Common myeloid progenitor, CD34-positive (primary cell): ENCODE data around the gene GPX5. TPM values are rescaled to one million over a fixed set of nuclear protein-coding genes. Genes with fewer than 3 reads are reported as not detected.

Experiments
- CTCF ChIA-PET: fragments of 350-600 bp; sonication (Branson Sonifier 250); formaldehyde crosslinking; loops from one replicate; lab custom pipeline; 2021; ENCODE audit warnings: antibody characterized with exemption; lab: Charles Lee
- POLR2A ChIA-PET: fragments of 350-600 bp; sonication (Branson Sonifier 250); formaldehyde crosslinking; loops from one replicate; lab custom pipeline; 2021; ENCODE audit warnings: antibody characterized with exemption; lab: Charles Lee
- DNase-seq, 3 donors: peaks; one replicate each; pipeline versions ENCODE4 v3.0.0 to v3.0.0-alpha.2; 2013
- H3K27ac ChIP-seq, 2 experiments: 1 replicate in 1 of 2; 2 replicates in 1 of 2; pipeline ENCODE4 v1.7.0; 2013; ENCODE audit warnings: inconsistent platforms in 2 of 2, low read length in 2 of 2, mild to moderate bottlenecking in 2 of 2, low read depth in 1 of 2, moderate library complexity in 1 of 2; ENCODE audit not compliant: severe bottlenecking in 2 of 2, insufficient read depth in 1 of 2, poor library complexity in 1 of 2
- H3K27me3 ChIP-seq, 5 experiments: replicated peaks in 2 of 5; 1 replicate in 3 of 5; 2 replicates in 2 of 5; pipeline versions ENCODE4 v1.6.1 to v1.7.0; 2013; ENCODE audit warnings: low read length in 4 of 5, mild to moderate bottlenecking in 2 of 5, moderate library complexity in 2 of 5, inconsistent platforms in 1 of 5; ENCODE audit not compliant: insufficient read depth in 5 of 5, control insufficient read depth in 4 of 5
- H3K36me3 ChIP-seq, 4 experiments: 1 replicate in 2 of 4; 2 replicates in 2 of 4; pipeline versions ENCODE4 v1.6.1 to v1.7.0; 2013; ENCODE audit warnings: low read length in 3 of 4, control low read depth in 1 of 4, mild to moderate bottlenecking in 1 of 4; ENCODE audit not compliant: control insufficient read depth in 4 of 4, insufficient read depth in 4 of 4
- H3K4me1 ChIP-seq, 4 experiments: 1 replicate in 3 of 4; 2 replicates in 1 of 4; pipeline versions ENCODE4 v1.6.1 to v1.7.1; 2013; ENCODE audit warnings: low read length in 3 of 4, mild to moderate bottlenecking in 3 of 4, control low read depth in 1 of 4, inconsistent platforms in 1 of 4, moderate library complexity in 1 of 4; ENCODE audit not compliant: control insufficient read depth in 4 of 4, insufficient read depth in 4 of 4; ENCODE audit errors: control extremely low read depth in 1 of 4
- H3K4me3 ChIP-seq, 7 experiments: 1 replicate in 4 of 7; 2 replicates in 3 of 7; pipeline versions ENCODE4 v1.5.1 to v1.7.0; 2013; ENCODE audit warnings: mild to moderate bottlenecking in 7 of 7, low read length in 6 of 7, moderate library complexity in 6 of 7, inconsistent platforms in 2 of 7, low read depth in 2 of 7, control low read depth in 1 of 7; ENCODE audit not compliant: insufficient read depth in 4 of 7, control insufficient read depth in 1 of 7; ENCODE audit errors: extremely low read depth in 1 of 7
- H3K9me3 ChIP-seq, 5 experiments: 1 replicate in 4 of 5; 2 replicates in 1 of 5; pipeline versions ENCODE4 v1.6.1 to v1.7.1; 2013; ENCODE audit warnings: low read length in 4 of 5, mild to moderate bottlenecking in 2 of 5, inconsistent platforms in 1 of 5, low read depth in 1 of 5, moderate library complexity in 1 of 5; ENCODE audit not compliant: control insufficient read depth in 4 of 5, insufficient read depth in 2 of 5; ENCODE audit errors: control extremely low read depth in 1 of 5
- WGBS: methylation state at CpG from one replicate; pipeline ENCODE4 v1.1.5; 2013; ENCODE audit not compliant: insufficient coverage; 5-methylcytosine and 5-hydroxymethylcytosine counted together
- polyA plus RNA-seq: library from polyadenylated mRNA; unstranded; fragments of 120-200 nt; gene quantifications from one replicate; pipeline ENCODE4 v1.2.1, GENCODE V29; 2013

The GPX5 gene
- polyA plus RNA-seq: not detected

GRCh38 chr6:28525496-28526039 lies at the start of gene GPX5:
Gene GPX5, plus strand, starts transcription at chr6:28525881. Its CDS starts 133 bp downstream, at chr6:28526014.
- peak in 2 of 3 donors; percentile 24 to 46 for DNase-seq
- H3K4me1 ChIP-seq: peaks cover 0 to 2% (median 0%) of the 10 kb centered on the region in 4 experiments
- ChIA-PET POLR2A (no interaction called here), CTCF (no interaction called here)
- H3K27me3 ChIP-seq: peaks cover 9 to 73% (median 12%) of the 10 kb centered on the region in 5 experiments
- H3K27ac ChIP-seq: no peak within 1 kb of the TSS
- no peak within 1 kb of the TSS for H3K4me3 ChIP-seq
- no peaks in the 10 kb centered on the region for H3K9me3 ChIP-seq
- H3K36me3 ChIP-seq: no peaks in the 10 kb centered on the region
- 0% methylated on average over 4 of the region's 10 CpGs for WGBS

GRCh38 chr6:28478518-28478917 lies 47.2 kb upstream of the GPX5 start:
- Histone ChIP-seq H3K9me3 (peaks cover 0 to 8% (median 2%) of the 10 kb centered on the region in 5 experiments), H3K27ac (no peak overlapping the region), H3K27me3 (peaks cover 13 to 91% (median 33%) of the 10 kb centered on the region in 5 experiments), H3K4me1 (peaks cover 0 to 6% (median 1%) of the 10 kb centered on the region in 4 experiments), H3K4me3 (no peak overlapping the region), H3K36me3 (no peaks in the 10 kb centered on the region)
- CTCF ChIA-PET: no interaction called here
- POLR2A ChIA-PET: no interaction called here
- DNase-seq: no peak
- WGBS: 59% methylated on average over 12 of the region's 12 CpGs

GRCh38 chr6:28480253-28480932 lies 45.3 kb upstream of the GPX5 start:
- Histone ChIP-seq H3K36me3 (no peaks in the 10 kb centered on the region), H3K27ac (no peak overlapping the region), H3K4me3 (no peak overlapping the region), H3K4me1 (peaks cover 0 to 2% (median 0%) of the 10 kb centered on the region in 4 experiments), H3K27me3 (peaks cover 7 to 76% (median 24%) of the 10 kb centered on the region in 5 experiments), H3K9me3 (peaks cover 0 to 4% (median 0%) of the 10 kb centered on the region in 5 experiments)
- ChIA-PET POLR2A (no interaction called here), CTCF (interaction anchor here (0.6 kb wide), 1 partner anchor 31 kb away, joined by 3 read pairs; no protein-coding TSS in a partner anchor)
- no peak for DNase-seq
- WGBS: 73% methylated on average over 3 of the region's 9 CpGs

GRCh38 chr6:28485482-28485881 lies 40.2 kb upstream of the GPX5 start:
- no peak for DNase-seq
- Histone ChIP-seq H3K9me3 (peaks cover 0 to 6% (median 4%) of the 10 kb centered on the region in 5 experiments), H3K36me3 (no peaks in the 10 kb centered on the region), H3K27ac (no peak overlapping the region), H3K4me3 (no peak overlapping the region), H3K4me1 (peaks cover 0 to 13% (median 10%) of the 10 kb centered on the region in 4 experiments), H3K27me3 (peaks cover 4 to 65% (median 9%) of the 10 kb centered on the region in 5 experiments)
- ChIA-PET POLR2A (no interaction called here), CTCF (no interaction called here)
- 88% methylated on average over 2 of the region's 3 CpGs for WGBS

- DNase-seq: no peak
- no CpG with 5 or more reads among the region's 1 CpG for WGBS
- H3K4me1 ChIP-seq: peaks cover 0 to 16% (median 10%) of the 10 kb centered on the region in 4 experiments
- peaks cover 0 to 6% (median 4%) of the 10 kb centered on the region in 5 experiments for H3K9me3 ChIP-seq
- no peaks in the 10 kb centered on the region for H3K36me3 ChIP-seq
- H3K27me3 ChIP-seq: peaks cover 7 to 62% (median 12%) of the 10 kb centered on the region in 5 experiments
- no peak overlapping the region for H3K27ac ChIP-seq
- POLR2A ChIA-PET: no interaction called here
- no peak overlapping the region for H3K4me3 ChIP-seq
- CTCF ChIA-PET: no interaction called here
Measured at GRCh38 chr6:28486533-28486932, 39.1 kb upstream of the GPX5 start.

GRCh38 chr6:28486988-28487742 lies 38.5 kb upstream of the GPX5 start:
- peaks cover 7 to 63% (median 12%) of the 10 kb centered on the region in 5 experiments for H3K27me3 ChIP-seq
- H3K9me3 ChIP-seq: peaks cover 0 to 6% (median 4%) of the 10 kb centered on the region in 5 experiments
- no peaks in the 10 kb centered on the region for H3K36me3 ChIP-seq
- no peak overlapping the region for H3K4me3 ChIP-seq
- peaks cover 0 to 16% (median 10%) of the 10 kb centered on the region in 4 experiments for H3K4me1 ChIP-seq
- no peak for DNase-seq
- WGBS: 94% methylated on average over 2 of the region's 3 CpGs
- ChIA-PET CTCF (no interaction called here), POLR2A (no interaction called here)
- no peak overlapping the region for H3K27ac ChIP-seq
